Brain pericyte (primary cell): ENCODE measurements around the gene IFNA5.

Experiments
- DNase-seq: peaks from one replicate; pipeline ENCODE4 v3.0.0-alpha.2; 2012; ENCODE audit warnings: low read depth, low spot score

The IFNA5 gene

DNA sequence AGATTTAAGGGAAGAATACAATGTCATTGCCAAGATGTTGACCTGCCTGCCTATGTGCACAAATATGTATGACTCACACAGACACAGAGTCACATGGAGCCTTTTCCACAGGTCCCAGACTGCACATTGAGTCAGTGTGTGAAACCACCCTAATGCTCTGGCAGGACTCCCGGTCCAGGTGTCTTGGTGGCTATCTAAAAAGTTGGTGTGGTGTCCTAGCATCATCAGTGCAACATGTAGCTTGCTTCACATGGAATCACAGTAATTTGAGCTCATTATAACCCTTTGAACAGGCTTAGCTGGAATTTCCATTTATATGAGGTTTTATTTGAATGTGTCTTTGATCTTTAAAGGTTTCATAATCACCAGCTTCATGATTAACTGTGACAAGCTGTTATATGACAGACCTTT is 10.7 kb downstream of the IFNA5 start:
- DNase-seq, result no peak

DNA sequence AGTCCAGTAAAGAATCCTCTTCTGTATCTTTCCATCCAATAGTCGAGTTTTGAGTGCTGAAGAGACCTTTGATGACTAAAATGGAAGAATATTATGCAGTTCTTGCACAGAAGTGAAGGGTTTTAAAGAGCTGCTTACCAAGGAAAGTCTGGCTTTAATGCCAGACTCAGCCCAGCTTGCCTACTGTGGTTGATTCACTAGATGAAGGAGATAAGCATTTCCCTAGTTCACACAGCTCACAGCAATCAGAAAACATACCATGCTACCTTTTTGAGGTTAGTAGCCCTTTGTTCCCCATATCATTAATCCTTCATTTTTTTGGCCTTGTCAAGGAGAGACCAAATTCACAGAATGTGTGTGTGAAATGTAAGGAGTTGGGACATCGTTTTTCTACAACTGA is 15.3 kb downstream of the IFNA5 start:
- no peak for DNase-seq

DNA sequence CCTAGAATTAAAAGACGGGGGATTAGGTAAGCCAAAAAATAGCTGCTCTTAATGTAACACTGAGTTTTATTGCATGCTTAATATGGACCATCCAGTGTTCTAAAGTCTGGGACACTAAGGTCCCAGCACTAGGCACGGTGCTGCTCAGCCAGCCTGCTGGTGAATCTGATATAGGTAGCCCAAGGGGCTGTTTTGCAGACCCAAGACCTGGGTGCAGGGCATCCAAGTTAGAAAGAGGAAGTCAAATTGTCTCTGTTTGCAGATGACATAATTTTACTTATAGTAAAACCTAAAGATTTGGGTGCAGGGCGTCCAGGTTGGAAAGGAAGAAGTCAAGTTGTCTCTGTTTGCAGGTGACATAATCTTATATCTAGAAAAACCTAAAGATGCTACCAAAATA is 17.8 kb downstream of the IFNA5 start:
- no peak for DNase-seq

DNA sequence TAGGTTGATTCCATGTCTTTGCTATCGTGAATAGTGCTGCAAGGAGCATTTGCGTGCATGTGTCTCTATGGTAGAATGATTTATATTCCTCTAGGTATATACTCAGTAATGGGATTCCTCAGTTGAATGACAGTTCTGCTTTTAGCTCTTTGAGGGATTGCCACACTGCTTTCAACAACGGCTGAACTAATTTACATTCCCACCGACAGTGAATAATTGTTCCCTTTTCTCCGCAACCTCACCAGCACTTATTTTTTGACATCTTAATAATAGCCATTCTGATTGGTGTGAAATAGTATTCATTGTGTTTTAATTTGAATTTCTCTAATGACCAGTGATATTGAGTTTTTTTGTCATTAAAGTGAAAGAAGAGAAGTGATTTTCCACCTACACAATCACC is 18.5 kb downstream of the IFNA5 start:
- no peak for DNase-seq

DNA sequence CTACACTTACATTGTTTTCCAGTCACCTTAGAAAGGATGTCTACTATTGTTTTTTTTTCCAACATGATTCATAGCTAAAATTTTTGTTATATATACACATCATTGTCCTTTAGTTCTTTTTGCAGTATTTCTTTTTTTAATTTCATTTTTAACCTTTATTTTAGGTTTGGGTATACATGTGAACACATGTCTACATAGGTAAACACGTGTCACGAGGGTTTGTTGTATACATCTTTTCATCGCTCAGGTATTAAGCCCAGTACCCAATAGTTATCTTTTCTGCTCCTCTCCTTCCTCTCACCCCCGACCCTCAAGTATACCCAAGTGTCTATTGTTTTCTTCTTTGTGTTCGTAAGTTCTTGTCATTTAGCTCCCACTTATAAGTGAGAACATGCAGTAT is 19.0 kb downstream of the IFNA5 start:
- DNase-seq, result no peak

DNA sequence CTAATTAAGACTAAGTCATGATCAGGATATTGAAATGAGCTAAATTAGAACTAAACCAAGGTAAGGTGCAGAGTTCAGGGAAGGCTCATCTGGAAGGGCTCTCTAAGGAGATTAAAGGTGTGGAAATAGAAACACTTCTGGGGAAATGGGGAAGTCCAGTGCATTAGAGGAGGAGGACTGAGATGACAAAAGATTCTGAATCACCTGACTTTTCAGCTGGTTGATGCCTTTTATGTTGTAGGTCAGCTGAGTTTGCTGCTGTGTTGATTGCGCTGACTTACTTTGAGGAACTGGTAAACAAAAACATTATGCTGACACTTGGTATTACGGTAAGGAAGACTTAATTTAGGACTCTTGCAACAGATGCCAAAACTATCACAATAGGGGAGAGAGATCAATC is 23.8 kb downstream of the IFNA5 start:
- DNase-seq, result no peak

DNA sequence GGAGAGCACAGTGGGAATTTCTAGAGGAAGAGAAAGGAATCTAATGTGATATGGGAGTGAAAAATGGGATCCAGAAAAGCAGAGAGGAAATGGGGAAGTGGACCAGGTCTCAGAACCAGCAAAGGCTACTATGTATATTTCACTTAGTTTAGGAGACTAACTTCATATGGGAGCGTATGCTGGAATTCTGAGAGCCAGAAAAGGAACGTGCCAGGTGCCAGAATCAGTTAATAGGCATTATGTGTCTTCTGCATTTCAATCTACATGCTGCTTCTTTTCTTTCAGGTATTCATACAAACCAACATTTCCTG is 36.8 kb downstream of the IFNA5 start:
- no peak for DNase-seq

DNA sequence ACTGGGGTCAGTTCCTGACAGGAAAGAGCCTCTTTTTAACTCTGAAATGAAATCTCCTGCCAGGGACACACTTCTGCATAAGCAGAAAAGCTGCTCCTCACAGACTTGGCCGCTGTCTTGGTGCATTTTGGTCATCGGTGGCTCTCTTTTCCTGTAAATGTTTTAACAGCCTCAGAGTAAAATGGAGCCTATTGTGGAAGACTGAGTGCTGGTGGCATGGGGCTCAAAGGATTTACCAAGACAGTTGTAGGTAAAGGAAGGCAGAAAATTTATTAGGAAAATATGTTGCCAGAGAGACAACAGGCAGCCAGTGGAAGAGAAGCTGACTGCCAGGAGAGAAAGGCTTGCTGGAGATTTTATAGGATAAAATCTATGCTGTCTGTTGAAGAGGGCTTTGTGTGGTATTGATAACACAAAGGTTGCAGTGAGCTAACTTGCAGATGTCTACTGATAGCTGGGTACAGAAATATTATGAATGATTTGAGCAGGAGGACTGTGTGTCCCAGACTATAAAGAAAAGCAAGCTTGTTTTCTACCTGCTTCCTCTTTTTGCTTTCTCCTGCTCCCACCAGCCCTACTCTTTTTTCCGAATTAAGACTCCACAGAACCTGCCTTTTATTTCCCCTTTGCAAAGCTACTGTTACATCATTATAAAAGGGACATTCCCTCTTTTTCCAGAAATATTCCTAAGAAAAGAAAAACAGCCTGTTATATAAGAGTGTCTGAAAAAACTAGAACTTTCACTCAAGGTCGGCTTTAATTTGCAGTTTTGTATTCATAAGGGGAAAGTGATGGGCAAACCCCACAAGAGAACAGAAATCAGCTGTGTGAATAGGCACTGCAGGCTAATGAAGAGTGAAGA is 37.4 kb downstream of the IFNA5 start:
- no peak for DNase-seq

DNA sequence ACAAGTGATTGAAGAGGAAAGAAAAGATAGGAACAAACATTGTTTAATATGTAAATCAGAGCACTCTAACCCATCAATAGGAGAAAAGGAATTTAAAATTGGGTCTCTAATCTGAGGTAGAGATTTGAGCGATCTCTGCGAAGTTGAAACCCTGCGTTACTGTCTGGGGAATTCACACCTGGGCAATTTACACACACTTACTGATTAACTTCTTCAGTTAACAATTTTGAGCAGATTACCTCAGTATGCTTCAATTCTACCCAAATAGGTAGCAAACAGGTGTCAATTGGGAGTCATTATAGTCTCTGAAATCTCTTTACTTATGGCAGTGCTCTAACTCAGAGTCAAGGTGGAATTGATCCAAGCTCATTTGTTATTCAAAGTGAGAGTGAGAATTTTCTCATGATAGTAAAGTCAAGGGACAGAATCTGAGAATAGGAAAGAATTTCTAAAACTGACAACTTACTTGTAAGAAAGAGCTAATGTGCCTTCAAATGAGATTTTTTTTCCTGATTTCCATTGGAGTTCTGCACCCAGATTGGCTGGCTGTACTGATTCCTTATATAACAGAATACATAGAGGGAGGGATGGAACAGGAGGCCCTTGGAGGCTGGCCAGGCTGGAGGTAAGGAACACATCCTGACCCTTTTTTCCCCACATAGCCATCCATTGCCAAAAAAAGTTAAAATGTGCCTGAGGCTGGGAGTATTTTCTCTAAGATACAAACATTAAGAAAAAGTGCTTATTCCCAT is 38.2 kb downstream of the IFNA5 start:
- DNase-seq, result no peak

DNA sequence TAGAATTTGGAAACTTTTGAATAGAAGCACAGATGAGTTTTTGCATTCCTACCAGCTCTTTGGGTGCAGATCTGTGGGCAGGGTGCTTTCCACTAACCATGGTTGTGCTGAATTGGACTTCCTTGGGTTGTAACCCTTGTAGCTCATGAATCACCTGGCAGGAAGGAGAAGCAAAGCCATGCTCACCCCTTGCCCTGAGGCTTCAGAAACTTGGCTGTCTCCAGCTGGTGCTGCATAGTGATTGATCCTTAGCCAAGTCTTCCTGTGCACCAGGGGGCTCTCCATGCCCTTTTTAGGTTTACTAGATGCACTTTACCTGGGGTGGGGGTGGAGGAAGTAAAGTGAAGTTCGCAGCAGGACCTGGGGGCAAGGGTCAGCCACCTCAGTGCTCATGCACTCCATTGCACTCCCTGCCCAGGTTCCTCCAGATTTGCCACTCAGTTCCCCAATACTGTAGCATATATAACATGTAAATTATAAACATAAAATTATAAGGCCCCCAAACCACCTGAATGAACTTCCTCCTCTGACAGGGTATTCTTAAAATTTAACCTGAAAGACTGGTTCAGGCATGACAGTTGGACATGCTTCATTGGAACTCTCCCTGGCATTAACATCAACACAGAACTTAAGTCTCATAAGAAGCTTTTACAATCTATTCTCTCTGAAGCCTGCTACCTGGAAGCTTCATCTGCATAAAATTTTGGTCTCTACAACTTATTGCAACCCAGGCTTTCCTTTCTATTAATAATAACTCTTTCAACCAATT is 39.5 kb downstream of the IFNA5 start:
- no peak for DNase-seq

DNA sequence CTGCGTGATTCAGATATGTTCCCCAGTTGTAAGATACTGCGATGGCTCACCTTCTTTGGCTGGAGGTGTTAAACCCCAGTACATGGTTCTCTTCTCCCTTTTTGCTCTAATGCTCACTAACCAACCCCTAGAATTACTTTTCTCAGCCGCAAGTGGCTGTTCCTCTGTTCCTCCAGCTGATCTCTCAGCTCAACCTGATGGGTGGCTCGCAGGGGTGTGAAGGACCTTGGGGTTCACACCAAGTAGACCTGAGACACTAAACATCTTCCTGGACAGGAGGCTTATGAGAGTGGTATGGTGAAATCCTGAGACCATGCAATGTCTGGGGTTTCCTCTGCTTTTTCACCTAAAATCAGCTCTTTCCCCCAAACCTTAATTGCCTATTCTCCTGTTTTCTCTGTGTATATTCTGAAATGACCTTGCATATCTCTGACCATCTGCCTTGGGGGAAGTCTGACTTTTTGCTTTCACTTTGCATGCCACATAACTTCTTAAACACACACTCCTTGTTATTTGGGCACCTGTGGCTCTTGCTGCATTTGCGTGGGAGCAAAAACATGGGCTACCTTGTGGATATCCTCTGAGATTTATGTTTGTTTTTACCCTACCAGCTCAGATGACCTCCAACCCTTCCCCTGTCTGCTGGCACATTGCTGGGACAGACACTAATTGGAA is 49.4 kb downstream of the IFNA5 start:
- no peak for DNase-seq
